GM12891 (cell line): Measurements from ENCODE around the gene SERPINE1.

Experiments
- PAX5 ChIP-seq: IDR thresholded peaks from 2 replicates; pipeline ENCODE4 v1.6.1; 2011; ENCODE audit warnings: low read length, moderate library complexity, mild to moderate bottlenecking; ENCODE audit not compliant: insufficient read depth, severe bottlenecking
- POLR2AphosphoS5 ChIP-seq: IDR thresholded peaks from 2 replicates; pipeline ENCODE4 v1.6.1; 2011; ENCODE audit warnings: low read depth, low read length, control low read depth
- TAF1 ChIP-seq: IDR thresholded peaks from 2 replicates; pipeline ENCODE4 v1.6.1; 2011; ENCODE audit warnings: low read depth, low read length, control low read depth

GRCh38 chr7:101186194-101186593 lies 59.3 kb downstream of the SERPINE1 start:
- no peak for TF ChIP-seq PAX5
- TF ChIP-seq POLR2AphosphoS5: no peak
- TF ChIP-seq TAF1: no peak
